ENCODE measurements around the gene GDPD5.

GDPD5 gene

DNA sequence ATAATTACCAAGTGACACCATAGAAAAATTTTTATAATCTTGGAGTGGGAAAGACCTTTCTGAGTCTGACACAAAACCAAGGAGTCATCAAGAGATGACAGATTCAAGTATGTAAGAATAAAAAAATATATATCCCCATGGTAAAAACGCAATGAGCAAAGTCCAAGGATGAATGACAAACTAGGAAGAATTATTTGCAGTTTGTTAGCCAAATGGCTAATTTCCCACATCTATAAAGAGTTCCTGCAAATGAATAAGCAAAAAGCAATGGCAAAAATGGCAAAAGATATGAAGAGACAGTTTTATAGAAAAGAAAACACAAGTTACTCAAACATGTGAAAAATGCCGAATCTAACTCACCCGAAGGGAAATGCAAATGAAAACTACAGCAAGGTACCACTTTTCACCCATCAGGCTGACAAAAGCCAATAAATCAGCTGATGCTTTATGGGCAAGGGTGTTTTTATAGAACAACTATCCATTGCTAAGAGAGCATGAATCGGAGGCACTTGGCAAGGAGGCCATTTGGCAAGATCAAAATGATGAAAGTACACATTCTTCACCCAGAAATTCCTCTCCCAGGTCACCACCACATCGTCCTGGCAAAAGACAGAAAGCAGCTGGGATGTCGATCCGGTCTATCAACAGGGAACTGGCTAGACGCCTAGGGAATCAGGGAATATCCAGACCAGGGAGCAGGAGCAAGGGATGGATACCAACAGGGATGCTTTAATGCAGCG lies 71.7 kb downstream of the GDPD5 start:
- no peak overlapping the region for H3K9ac ChIP-seq (ENCODE audit: insufficient read length, low read depth)
- no peak overlapping the region for H3K4me3 ChIP-seq (ENCODE audit: insufficient read length, low read depth)
- no peaks in the 10 kb centered on the region for H3K9me3 ChIP-seq (ENCODE audit: insufficient read depth, low read length)
- peaks cover 23% of the 10 kb centered on the region for H3K36me3 ChIP-seq (ENCODE audit: insufficient read depth, insufficient read length, low read length)
- H3K4me1 ChIP-seq (ENCODE audit: insufficient read depth, insufficient read length), result no peaks in the 10 kb centered on the region
- no peaks in the 10 kb centered on the region for H3K27me3 ChIP-seq (ENCODE audit: insufficient read depth, insufficient read length)
- no peak for TF ChIP-seq ZNF274 (IDR thresholded peaks at IDR 0.05; ENCODE audit: low read depth, low read length)
- DNase-seq (ENCODE audit: low read depth, low spot score), result no peak

DNA sequence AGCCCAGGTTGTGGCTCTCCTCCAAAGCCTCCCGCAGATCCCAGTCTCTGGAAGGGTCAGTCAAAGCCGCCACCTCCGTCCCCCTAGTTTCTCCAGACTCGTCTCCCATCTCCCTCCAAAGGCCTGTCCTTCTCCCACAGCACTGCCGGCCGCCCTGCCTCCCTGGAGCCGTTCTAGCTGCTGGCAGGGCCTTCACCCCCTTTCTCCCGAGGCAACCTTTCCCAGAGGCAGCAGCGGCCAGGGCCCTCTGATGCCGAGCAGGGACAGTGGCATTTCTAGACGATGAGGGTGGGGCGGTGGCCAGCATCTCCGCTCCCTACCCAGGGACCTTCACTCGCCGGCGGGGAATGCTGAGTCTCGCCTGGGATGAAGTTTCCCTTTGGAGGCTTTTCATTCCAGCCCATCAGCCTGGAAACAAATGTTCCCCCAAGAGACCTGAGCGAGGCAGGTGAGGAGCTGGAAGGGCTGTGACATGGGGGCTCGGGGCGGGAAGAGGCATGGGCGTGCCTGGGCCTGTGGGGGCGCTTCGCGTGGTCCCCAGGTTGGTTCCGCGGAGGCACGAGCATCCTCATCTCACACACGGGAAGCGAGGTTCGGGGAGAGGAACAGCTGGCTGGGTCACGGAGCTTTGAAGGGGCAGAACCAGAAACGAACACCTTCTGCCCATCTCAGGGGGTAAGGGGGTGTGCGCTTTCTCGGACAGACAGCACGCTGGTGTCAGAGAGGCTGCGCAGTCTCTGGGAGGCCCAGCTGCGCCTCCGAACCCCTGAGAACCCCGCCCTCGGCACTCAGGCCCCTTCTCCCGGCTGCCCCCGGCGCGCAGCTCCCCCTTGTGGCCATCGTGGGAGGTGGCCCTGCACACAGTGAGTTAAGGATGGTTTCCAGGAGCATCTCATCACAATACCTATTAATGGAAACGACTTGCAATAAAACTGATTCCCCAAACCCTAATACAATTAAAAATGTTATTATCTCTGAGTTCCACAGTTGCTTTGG lies 74.6 kb downstream of the GDPD5 start:
- DNase-seq (ENCODE audit: low read depth, low spot score), result no peak

DNA sequence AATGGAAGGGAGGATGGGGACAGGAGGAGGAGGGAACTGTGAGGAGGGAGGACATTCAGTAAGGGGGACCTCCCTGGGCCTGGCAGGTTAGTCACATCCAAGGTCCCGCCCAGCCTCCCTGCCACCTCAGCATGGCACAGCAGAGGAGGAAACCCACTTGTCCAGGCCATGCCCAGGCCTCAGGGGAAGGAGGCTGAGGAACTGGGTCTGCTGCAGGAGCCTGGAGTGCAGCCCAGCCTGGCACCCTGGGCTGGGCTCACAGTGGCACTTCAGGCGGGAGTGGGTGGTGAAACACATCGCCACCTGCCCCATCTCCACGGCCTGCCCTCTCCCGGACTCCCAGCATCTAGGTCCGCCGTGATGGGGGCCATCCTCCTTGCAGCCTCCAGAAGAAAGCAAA lies 75.5 kb downstream of the GDPD5 start:
- no peaks in the 10 kb centered on the region for H3K4me1 ChIP-seq (ENCODE audit: insufficient read depth, insufficient read length)
- H3K27me3 ChIP-seq (ENCODE audit: insufficient read depth, insufficient read length), result no peaks in the 10 kb centered on the region
- no peak overlapping the region for H3K4me3 ChIP-seq (ENCODE audit: insufficient read length, low read depth)
- no peak overlapping the region for H3K9ac ChIP-seq (ENCODE audit: insufficient read length, low read depth)
- DNase-seq (ENCODE audit: low read depth, low spot score), result no peak
- TF ChIP-seq SUZ12 (IDR thresholded peaks at IDR 0.05; ENCODE audit: extremely low read depth, insufficient read depth, insufficient read length) (no peak), ZNF274 (IDR thresholded peaks at IDR 0.05; ENCODE audit: low read depth, low read length) (no peak), YY1 (IDR thresholded peaks at IDR 0.05; ENCODE audit: insufficient read depth, insufficient read length) (no peak)
- no peaks in the 10 kb centered on the region for H3K9me3 ChIP-seq (ENCODE audit: insufficient read depth, low read length)
- peaks cover 31% of the 10 kb centered on the region for H3K36me3 ChIP-seq (ENCODE audit: insufficient read depth, insufficient read length, low read length)

More for the DNA sequence above, 74.6 kb downstream of the GDPD5 start:
- no peak for TF ChIP-seq SUZ12 (IDR thresholded peaks at IDR 0.05; ENCODE audit: extremely low read depth, insufficient read depth, insufficient read length)
- no peak for TF ChIP-seq YY1 (IDR thresholded peaks at IDR 0.05; ENCODE audit: insufficient read depth, insufficient read length)
- no peak for TF ChIP-seq ZNF274 (IDR thresholded peaks at IDR 0.05; ENCODE audit: low read depth, low read length)
- Histone ChIP-seq H3K4me1 (ENCODE audit: insufficient read depth, insufficient read length) (no peaks in the 10 kb centered on the region), H3K9me3 (ENCODE audit: insufficient read depth, low read length) (no peaks in the 10 kb centered on the region), H3K36me3 (ENCODE audit: insufficient read depth, insufficient read length, low read length) (peaks cover 28% of the 10 kb centered on the region), H3K4me3 (ENCODE audit: insufficient read length, low read depth) (no peak overlapping the region), H3K9ac (ENCODE audit: insufficient read length, low read depth) (no peak overlapping the region), H3K27me3 (ENCODE audit: insufficient read depth, insufficient read length) (no peaks in the 10 kb centered on the region)

DNA sequence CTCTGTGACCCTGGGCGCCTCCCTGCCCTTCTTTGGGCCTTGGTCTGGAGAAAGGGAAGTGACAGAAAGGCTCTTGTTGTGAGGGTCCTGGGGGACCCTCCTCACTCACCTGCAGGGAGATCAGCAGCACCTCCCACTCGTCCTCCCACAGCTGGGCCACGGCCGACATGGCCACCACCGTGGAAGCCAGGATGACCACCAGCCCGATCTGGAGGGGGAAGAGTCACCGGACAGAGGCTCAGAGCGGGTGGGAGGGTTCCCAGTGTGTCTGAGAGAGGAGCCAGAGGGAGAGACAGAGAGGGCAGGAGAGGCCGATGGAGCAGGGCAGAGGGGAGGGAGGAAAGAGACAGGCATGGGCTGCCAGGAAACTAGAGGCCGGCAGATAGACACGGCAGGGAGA lies 76.0 kb downstream of the GDPD5 start:
- H3K9me3 ChIP-seq (ENCODE audit: insufficient read depth, low read length), result no peaks in the 10 kb centered on the region
- no peaks in the 10 kb centered on the region for H3K4me1 ChIP-seq (ENCODE audit: insufficient read depth, insufficient read length)
- no peak overlapping the region for H3K4me3 ChIP-seq (ENCODE audit: insufficient read length, low read depth)
- TF ChIP-seq SUZ12 (IDR thresholded peaks at IDR 0.05; ENCODE audit: extremely low read depth, insufficient read depth, insufficient read length), result no peak
- TF ChIP-seq YY1 (IDR thresholded peaks at IDR 0.05; ENCODE audit: insufficient read depth, insufficient read length), result no peak
- TF ChIP-seq ZNF274 (IDR thresholded peaks at IDR 0.05; ENCODE audit: low read depth, low read length), result no peak
- H3K9ac ChIP-seq (ENCODE audit: insufficient read length, low read depth), result no peak overlapping the region
- peaks cover 27% of the 10 kb centered on the region for H3K36me3 ChIP-seq (ENCODE audit: insufficient read depth, insufficient read length, low read length)
- H3K27me3 ChIP-seq (ENCODE audit: insufficient read depth, insufficient read length), result no peaks in the 10 kb centered on the region
- DNase-seq (ENCODE audit: low read depth, low spot score), result no peak

DNA sequence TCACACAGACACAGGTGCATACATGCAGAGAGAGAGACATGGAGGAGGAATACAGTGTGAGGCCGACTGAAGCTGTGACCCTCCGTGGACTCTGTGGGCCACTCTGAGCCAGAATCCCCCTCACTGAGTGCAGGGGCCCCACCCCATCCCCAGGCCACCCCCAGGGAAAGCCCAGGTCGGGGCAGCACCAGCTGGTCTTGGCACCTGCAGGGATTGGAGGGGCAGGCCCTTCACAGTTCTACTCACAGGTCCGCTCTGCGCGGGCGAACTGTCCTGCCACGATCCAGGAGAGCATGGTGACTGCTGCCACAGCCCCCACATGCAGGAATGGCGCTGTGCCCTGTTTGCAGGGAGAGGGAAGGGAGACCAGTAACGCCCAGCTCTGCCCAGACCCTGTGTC lies 76.5 kb downstream of the GDPD5 start:
- Histone ChIP-seq H3K4me1 (ENCODE audit: insufficient read depth, insufficient read length) (no peaks in the 10 kb centered on the region), H3K4me3 (ENCODE audit: insufficient read length, low read depth) (no peak overlapping the region), H3K27me3 (ENCODE audit: insufficient read depth, insufficient read length) (no peaks in the 10 kb centered on the region), H3K36me3 (ENCODE audit: insufficient read depth, insufficient read length, low read length) (peaks cover 30% of the 10 kb centered on the region), H3K9me3 (ENCODE audit: insufficient read depth, low read length) (no peaks in the 10 kb centered on the region), H3K9ac (ENCODE audit: insufficient read length, low read depth) (no peak overlapping the region)
- DNase-seq (ENCODE audit: low read depth, low spot score), result no peak
- TF ChIP-seq SUZ12 (IDR thresholded peaks at IDR 0.05; ENCODE audit: extremely low read depth, insufficient read depth, insufficient read length), result no peak
- no peak for TF ChIP-seq YY1 (IDR thresholded peaks at IDR 0.05; ENCODE audit: insufficient read depth, insufficient read length)

DNA sequence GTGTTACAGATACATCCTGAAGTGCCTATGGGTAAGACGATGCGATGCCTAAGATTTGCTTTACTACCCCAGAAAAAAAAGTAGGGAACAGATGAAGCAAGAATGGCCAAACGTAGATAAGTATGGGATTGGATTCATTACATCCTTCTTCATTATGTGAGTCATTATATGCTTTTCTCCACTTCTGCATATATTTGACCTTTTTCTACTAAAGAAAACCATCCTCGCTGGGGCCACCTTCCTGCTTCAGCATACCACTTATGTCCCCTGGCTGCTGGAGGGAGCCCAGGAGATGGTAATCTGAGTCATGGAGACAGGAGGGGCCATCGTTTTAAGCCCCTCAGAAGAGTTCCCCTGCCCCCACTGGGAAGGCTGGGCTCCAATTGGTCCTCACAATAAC lies 78.3 kb downstream of the GDPD5 start:
- no peak overlapping the region for H3K4me3 ChIP-seq (ENCODE audit: insufficient read length, low read depth)
- DNase-seq (ENCODE audit: low read depth, low spot score), result no peak
- no peak overlapping the region for H3K9ac ChIP-seq (ENCODE audit: insufficient read length, low read depth)
- TF ChIP-seq ZNF274 (IDR thresholded peaks at IDR 0.05; ENCODE audit: low read depth, low read length), result no peak
- TF ChIP-seq SUZ12 (IDR thresholded peaks at IDR 0.05; ENCODE audit: extremely low read depth, insufficient read depth, insufficient read length), result no peak
- TF ChIP-seq YY1 (IDR thresholded peaks at IDR 0.05; ENCODE audit: insufficient read depth, insufficient read length), result no peak
- H3K36me3 ChIP-seq (ENCODE audit: insufficient read depth, insufficient read length, low read length), result peaks cover 34% of the 10 kb centered on the region
- no peaks in the 10 kb centered on the region for H3K27me3 ChIP-seq (ENCODE audit: insufficient read depth, insufficient read length)
- H3K9me3 ChIP-seq (ENCODE audit: insufficient read depth, low read length), result no peaks in the 10 kb centered on the region
- no peaks in the 10 kb centered on the region for H3K4me1 ChIP-seq (ENCODE audit: insufficient read depth, insufficient read length)

DNA sequence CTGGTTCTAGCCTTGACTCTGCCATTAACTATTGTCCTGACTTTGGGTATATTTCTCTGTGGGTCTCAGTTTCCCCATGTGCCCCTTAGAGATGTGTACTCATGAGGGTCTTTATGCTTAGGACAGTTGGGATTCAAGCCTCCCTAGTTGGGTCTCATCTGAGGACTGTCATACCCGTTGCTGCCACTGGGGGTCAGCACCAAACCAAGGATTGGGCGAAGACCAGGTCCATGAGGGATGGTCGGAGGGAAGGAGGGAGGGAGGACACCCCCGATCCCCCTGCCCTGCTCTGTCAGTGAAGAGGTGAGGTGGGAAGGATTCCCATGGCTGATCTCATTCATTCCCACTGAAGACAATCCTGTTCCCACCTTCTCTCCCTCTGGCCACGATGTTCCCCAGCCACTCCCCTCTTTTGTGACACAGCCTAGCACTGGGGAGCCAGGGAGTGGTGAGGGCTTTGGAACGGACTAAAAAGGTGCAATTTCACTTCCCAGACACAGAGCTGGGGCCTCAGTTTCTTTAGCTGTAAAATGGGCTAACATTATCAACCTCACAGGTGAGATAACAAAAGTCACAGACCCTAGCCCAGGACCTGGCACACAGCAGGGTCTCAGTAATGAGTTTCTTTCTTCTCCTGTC lies 80.3 kb downstream of the GDPD5 start:
- no peak for DNase-seq (ENCODE audit: low read depth, low spot score)

More for the DNA sequence above, 80.3 kb downstream of the GDPD5 start:
- no peak overlapping the region for H3K9ac ChIP-seq (ENCODE audit: insufficient read length, low read depth)
- peaks cover 3% of the 10 kb centered on the region for H3K4me1 ChIP-seq (ENCODE audit: insufficient read depth, insufficient read length)
- H3K9me3 ChIP-seq (ENCODE audit: insufficient read depth, low read length), result no peaks in the 10 kb centered on the region
- H3K27me3 ChIP-seq (ENCODE audit: insufficient read depth, insufficient read length), result no peaks in the 10 kb centered on the region
- H3K4me3 ChIP-seq (ENCODE audit: insufficient read length, low read depth), result no peak overlapping the region
- peaks cover 31% of the 10 kb centered on the region for H3K36me3 ChIP-seq (ENCODE audit: insufficient read depth, insufficient read length, low read length)
- TF ChIP-seq SUZ12 (IDR thresholded peaks at IDR 0.05; ENCODE audit: extremely low read depth, insufficient read depth, insufficient read length) (no peak), ZNF274 (IDR thresholded peaks at IDR 0.05; ENCODE audit: low read depth, low read length) (no peak), YY1 (IDR thresholded peaks at IDR 0.05; ENCODE audit: insufficient read depth, insufficient read length) (no peak)

All from NT2/D1 (cell line).